ENCODE data around the gene YIPF4. TPM values are rescaled to one million over a fixed set of nuclear protein-coding genes. Genes with fewer than 3 reads are reported as not detected.

YIPF4 gene
- total and polyA plus RNA-seq, 2 donors (not counting 3 experiments of a cell fraction or from before 2014, with no cell fraction given) = 8.6 to 40.1 TPM

DNA sequence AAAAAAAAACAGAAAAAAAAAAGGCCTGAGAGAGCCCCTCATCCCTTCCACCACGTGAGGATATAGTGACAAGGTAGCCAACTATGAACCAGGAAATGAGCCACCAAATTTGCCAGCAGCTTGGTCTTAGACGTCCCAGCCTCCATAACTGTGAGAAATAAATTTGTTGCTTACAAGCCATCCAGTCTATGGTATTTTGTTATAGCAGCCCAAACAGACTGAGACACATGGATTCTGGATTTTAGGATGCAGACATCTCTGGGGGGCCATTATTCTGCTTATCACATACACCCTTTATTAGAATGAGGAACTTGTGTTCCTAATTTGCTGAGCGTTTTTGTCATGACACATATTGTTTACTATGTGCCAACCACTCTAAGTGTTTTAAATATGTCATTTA is 5.4 kb upstream of the YIPF4 start:
- Histone ChIP-seq H2AFZ (ENCODE audit: low read depth, low read length) (no peak overlapping the region), H3K36me3 (ENCODE audit: control insufficient read depth in 2 of 2, extremely low read depth in 1 of 2, insufficient read depth in 2 of 2, low read length in 2 of 2) (no peaks in the 10 kb centered on the region), H3K4me3 (replicated peaks in 1 of 3; ENCODE audit: insufficient read depth in 1 of 3, low read depth in 1 of 3, low read length in 3 of 3) (no peak overlapping the region), H3K9me1 (replicated peaks; ENCODE audit: control insufficient read depth, extremely low read depth, insufficient read depth, low read length) (no peaks in the 10 kb centered on the region), H3K79me2 (ENCODE audit: control insufficient read depth, insufficient read depth, low read length) (no peaks in the 10 kb centered on the region), H4K20me1 (replicated peaks; ENCODE audit: control insufficient read depth, extremely low read depth, insufficient read depth, low read length) (no peaks in the 10 kb centered on the region), H3K4me2 (ENCODE audit: insufficient read depth, low read length) (no peak overlapping the region), H3K27me3 (ENCODE audit: control insufficient read depth in 2 of 2, insufficient read depth in 2 of 2, low read length in 2 of 2) (peaks cover 0 to 2% of the 10 kb centered on the region in 2 experiments), H3K4me1 (ENCODE audit: control insufficient read depth, extremely low read depth, insufficient read depth, low read length) (peaks cover 2% of the 10 kb centered on the region), H3K27ac (ENCODE audit: insufficient read depth, low read depth, low read length) (no peak overlapping the region), H3K9me3 (replicated peaks; ENCODE audit: control insufficient read depth, insufficient read depth, low read length) (no peaks in the 10 kb centered on the region), H3K9ac (replicated peaks; ENCODE audit: extremely low read depth, insufficient read depth, low read length) (no peak overlapping the region)
- intact Hi-C loops (cut with micrococcal nuclease) = no loop called here
- CTCF ChIA-PET = interaction anchor here (1.0 to 1.2 kb wide), 2 partner anchors 17 to 24 kb away, joined by 3 read pairs; no protein-coding TSS in a partner anchor
- TF ChIP-seq EZH2 (IDR thresholded peaks at IDR 0.05; ENCODE audit: borderline replicate concordance, low read depth, low read length, severe bottlenecking) (no peak), GATA2 (IDR thresholded peaks at IDR 0.05; ENCODE audit: insufficient read depth, insufficient read length, low read depth, low read length) (no peak), MYC (IDR thresholded peaks at IDR 0.05; ENCODE audit: low read depth, low read length) (no peak), POLR2AphosphoS5 (IDR thresholded peaks at IDR 0.05; ENCODE audit: insufficient read depth, low read depth, low read length) (no peak), JUN (IDR thresholded peaks at IDR 0.05; ENCODE audit: borderline replicate concordance, insufficient read depth, insufficient read length, low read depth) (no peak), POLR2A (IDR thresholded peaks at IDR 0.05; ENCODE audit: low read depth, low read length) (no peak), FOS (IDR thresholded peaks at IDR 0.05; ENCODE audit: borderline replicate concordance, insufficient read depth, low read length) (no peak)
- TF ChIP-seq, protein P1, sequence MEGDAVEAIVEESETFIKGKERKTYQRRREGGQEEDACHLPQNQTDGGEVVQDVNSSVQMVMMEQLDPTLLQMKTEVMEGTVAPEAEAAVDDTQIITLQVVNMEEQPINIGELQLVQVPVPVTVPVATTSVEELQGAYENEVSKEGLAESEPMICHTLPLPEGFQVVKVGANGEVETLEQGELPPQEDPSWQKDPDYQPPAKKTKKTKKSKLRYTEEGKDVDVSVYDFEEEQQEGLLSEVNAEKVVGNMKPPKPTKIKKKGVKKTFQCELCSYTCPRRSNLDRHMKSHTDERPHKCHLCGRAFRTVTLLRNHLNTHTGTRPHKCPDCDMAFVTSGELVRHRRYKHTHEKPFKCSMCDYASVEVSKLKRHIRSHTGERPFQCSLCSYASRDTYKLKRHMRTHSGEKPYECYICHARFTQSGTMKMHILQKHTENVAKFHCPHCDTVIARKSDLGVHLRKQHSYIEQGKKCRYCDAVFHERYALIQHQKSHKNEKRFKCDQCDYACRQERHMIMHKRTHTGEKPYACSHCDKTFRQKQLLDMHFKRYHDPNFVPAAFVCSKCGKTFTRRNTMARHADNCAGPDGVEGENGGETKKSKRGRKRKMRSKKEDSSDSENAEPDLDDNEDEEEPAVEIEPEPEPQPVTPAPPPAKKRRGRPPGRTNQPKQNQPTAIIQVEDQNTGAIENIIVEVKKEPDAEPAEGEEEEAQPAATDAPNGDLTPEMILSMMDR (IDR thresholded peaks at IDR 0.05; ENCODE audit: extremely low read depth in 1 of 2, insufficient read depth in 1 of 2, low read depth in 1 of 2, low read length in 2 of 2) = no peak
- TF ChIP-seq, protein P2, sequence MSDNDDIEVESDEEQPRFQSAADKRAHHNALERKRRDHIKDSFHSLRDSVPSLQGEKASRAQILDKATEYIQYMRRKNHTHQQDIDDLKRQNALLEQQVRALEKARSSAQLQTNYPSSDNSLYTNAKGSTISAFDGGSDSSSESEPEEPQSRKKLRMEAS (IDR thresholded peaks at IDR 0.05; ENCODE audit: insufficient read depth, insufficient read length) = no peak
- no TSS peak for BruUV-seq (replicated peaks)
- no peak for FAIRE-seq
- dilution Hi-C loops (cut with MboI; ENCODE audit: extremely low pct_ligation_motif_present, low sequenced_read_pairs) = no loop called here
- POLR2A ChIA-PET = no interaction called here
- no peak for DNase-seq (ENCODE audit: low read depth, low spot score)

Measured in endothelial cell of umbilical vein (primary cell).